H1 (cell line): Measurements from ENCODE around the gene RAPGEF1. TPM values are rescaled to one million over a fixed set of nuclear protein-coding genes. Genes with fewer than 3 reads are reported as not detected.

ENCODE experiments used
- CTCF ChIA-PET: fragments of 300-600 bp; sonication (Branson Sonifier 250); formaldehyde crosslinking; loops from one replicate; lab custom pipeline; 2021; ENCODE audit not compliant: partially characterized antibody; lab: Charles Lee
- POLR2A ChIA-PET: fragments of 300-600 bp; sonication (Branson Sonifier 250); formaldehyde crosslinking; loops from one replicate; lab custom pipeline; 2021; ENCODE audit warnings: inconsistent platforms; ENCODE audit not compliant: partially characterized antibody; lab: Charles Lee
- DNase-seq, 2 experiments: peaks; one replicate each; pipeline versions ENCODE4 v3.0.0 to v3.0.0-alpha.2; 2010 to 2022; ENCODE audit warnings: low spot score in 2 of 2, low read depth in 1 of 2, mixed read lengths in 1 of 2
- FAIRE-seq: peaks from 2 replicates; lab custom pipeline; 2011; peaks lifted over from hg19 to GRCh38; lab: Jason Lieb, UNC
- H2AFZ ChIP-seq: 2 replicates; pipeline ENCODE4 v1.8.1; 2012; ENCODE audit warnings: low read length, inconsistent platforms
- H2AK5ac ChIP-seq: 2 replicates; pipeline ENCODE4 v1.6.1; 2013; ENCODE audit warnings: low read depth, low read length
- H2BK120ac ChIP-seq: replicated peaks from 2 replicates; pipeline ENCODE3; 2013; ENCODE audit warnings: low read depth, low read length, inconsistent platforms
- H2BK12ac ChIP-seq: 2 replicates; pipeline ENCODE4 v1.6.1; 2013; ENCODE audit warnings: low read depth, low read length
- H2BK15ac ChIP-seq: 2 replicates; pipeline ENCODE4 v1.6.1; 2013; ENCODE audit warnings: low read length
- H2BK20ac ChIP-seq: 2 replicates; pipeline ENCODE4 v1.6.1; 2013; ENCODE audit warnings: low read length
- H2BK5ac ChIP-seq: 2 replicates; pipeline ENCODE4 v1.6.1; 2013; ENCODE audit warnings: low read depth, low read length
- H3K14ac ChIP-seq: 2 replicates; pipeline ENCODE4 v1.6.1; 2013; ENCODE audit warnings: inconsistent platforms; ENCODE audit not compliant: insufficient read length
- H3K18ac ChIP-seq: 2 replicates; pipeline ENCODE4 v1.6.1; 2013; ENCODE audit warnings: low read length; ENCODE audit errors: extremely low read depth
- H3K23ac ChIP-seq: 2 replicates; pipeline ENCODE4 v1.6.1; 2013; ENCODE audit warnings: inconsistent platforms; ENCODE audit not compliant: insufficient read length
- H3K23me2 ChIP-seq: 2 replicates; pipeline ENCODE4 v1.6.1; 2013; ENCODE audit warnings: low read depth, low read length
- H3K27ac ChIP-seq: 2 replicates; pipeline ENCODE4 v1.6.1; 2011; ENCODE audit warnings: low read depth, low read length, inconsistent platforms
- H3K27me3 ChIP-seq, 4 experiments: replicated peaks in 1 of 4; 1 replicate in 1 of 4; 2 replicates in 3 of 4; pipeline versions ENCODE4 v1.6.1 to v1.8.1; 2011 to 2013; ENCODE audit warnings: low read length in 3 of 4, mild to moderate bottlenecking in 3 of 4, inconsistent platforms in 2 of 4, mixed read lengths in 2 of 4, moderate library complexity in 1 of 4; ENCODE audit not compliant: control insufficient read depth in 3 of 4, insufficient read depth in 3 of 4; ENCODE audit errors: extremely low read depth in 1 of 4
- H3K36me3 ChIP-seq, 4 experiments: 2 replicates each; pipeline versions ENCODE4 v1.6.1 to v1.8.1; 2011 to 2013; ENCODE audit warnings: mild to moderate bottlenecking in 4 of 4, low read length in 3 of 4, moderate library complexity in 2 of 4, control low read depth in 1 of 4, inconsistent platforms in 1 of 4; ENCODE audit not compliant: insufficient read depth in 4 of 4, control insufficient read depth in 2 of 4
- H3K4ac ChIP-seq: replicated peaks from 2 replicates; pipeline ENCODE3; 2013; ENCODE audit warnings: low read length, low read depth, mixed read lengths, inconsistent platforms; ENCODE audit not compliant: insufficient read length
- H3K4me1 ChIP-seq, 4 experiments: replicated peaks in 1 of 4; 1 replicate in 1 of 4; 2 replicates in 3 of 4; pipeline versions ENCODE4 v1.6.1 to v1.8.1; 2011 to 2013; ENCODE audit warnings: low read length in 3 of 4, inconsistent platforms in 2 of 4, mixed read lengths in 1 of 4; ENCODE audit not compliant: insufficient read depth in 4 of 4, control insufficient read depth in 3 of 4
- H3K4me2 ChIP-seq, 2 experiments: 2 replicates each; pipeline versions ENCODE4 v1.6.1 to v1.8.1; 2011 to 2013; ENCODE audit warnings: low read depth in 2 of 2, low read length in 2 of 2, control low read depth in 1 of 2, inconsistent platforms in 1 of 2, mild to moderate bottlenecking in 1 of 2; ENCODE audit not compliant: insufficient read depth in 1 of 2
- H3K4me3 ChIP-seq, 4 experiments: fragments of 200-600, 300-600 bp in 1 of 4; sonication (generic), shearing (Covaris generic), sonication (Bioruptor Twin) in 1 of 4; 2 replicates each; pipeline versions ENCODE4 v1.5.1 to v1.8.1; 2011 to 2016; ENCODE audit warnings: low read length in 4 of 4, low read depth in 3 of 4, control low read depth in 2 of 4, inconsistent platforms in 2 of 4, mild to moderate bottlenecking in 2 of 4, mixed read lengths in 1 of 4, moderate library complexity in 1 of 4; ENCODE audit not compliant: insufficient read depth in 2 of 4; ENCODE audit errors: extremely low read depth in 1 of 4
- H3K56ac ChIP-seq: replicated peaks from 2 replicates; pipeline ENCODE3; 2013; ENCODE audit warnings: low read depth, mild to moderate bottlenecking, mixed read lengths, low read length, inconsistent platforms; ENCODE audit not compliant: insufficient read length
- H3K79me1 ChIP-seq: 2 replicates; pipeline ENCODE4 v1.6.1; 2013; ENCODE audit warnings: low read depth, low read length, control low read depth
- H3K79me2 ChIP-seq, 2 experiments: 2 replicates each; pipeline versions ENCODE4 v1.6.1 to v1.8.1; 2012 to 2013; ENCODE audit warnings: low read length in 2 of 2, mild to moderate bottlenecking in 2 of 2, inconsistent platforms in 1 of 2; ENCODE audit not compliant: insufficient read depth in 2 of 2, control insufficient read depth in 1 of 2
- H3K9ac ChIP-seq, 4 experiments: replicated peaks in 1 of 4; 1 replicate in 1 of 4; 2 replicates in 3 of 4; pipeline versions ENCODE4 v1.6.1 to v1.8.1; 2011 to 2013; ENCODE audit warnings: low read depth in 3 of 4, low read length in 3 of 4, control low read depth in 2 of 4, mild to moderate bottlenecking in 2 of 4, moderate library complexity in 2 of 4, inconsistent platforms in 1 of 4; ENCODE audit errors: extremely low read depth in 1 of 4
- H3K9me3 ChIP-seq, 2 experiments: 2 replicates each; pipeline versions ENCODE4 v1.6.1 to v1.8.1; 2012 to 2013; ENCODE audit warnings: mild to moderate bottlenecking in 2 of 2, moderate library complexity in 2 of 2, control low read depth in 1 of 2, inconsistent platforms in 1 of 2, low read depth in 1 of 2, low read length in 1 of 2, mixed read lengths in 1 of 2; ENCODE audit not compliant: insufficient read depth in 2 of 2
- H4K20me1 ChIP-seq, 2 experiments: replicated peaks in 1 of 2; 2 replicates each; pipeline versions ENCODE3 to v1.8.1; 2011 to 2013; ENCODE audit warnings: inconsistent platforms in 2 of 2, low read length in 2 of 2, mild to moderate bottlenecking in 1 of 2; ENCODE audit not compliant: insufficient read depth in 2 of 2, control insufficient read depth in 1 of 2
- H4K5ac ChIP-seq: 2 replicates; pipeline ENCODE4 v1.6.1; 2013; ENCODE audit warnings: low read length, low read depth, mixed read lengths, inconsistent platforms; ENCODE audit not compliant: insufficient read length
- H4K8ac ChIP-seq: 2 replicates; pipeline ENCODE4 v1.8.0; 2013; ENCODE audit warnings: mild to moderate bottlenecking, moderate library complexity, low read length, inconsistent platforms; ENCODE audit not compliant: insufficient read depth; ENCODE audit errors: extremely low read depth
- H4K91ac ChIP-seq: replicated peaks from 2 replicates; pipeline ENCODE3; 2013; ENCODE audit warnings: low read length, mixed read lengths, inconsistent platforms; ENCODE audit not compliant: insufficient read length
- ATF2 ChIP-seq: IDR thresholded peaks from 2 replicates; pipeline ENCODE4 v1.6.1; 2012; ENCODE audit warnings: low read length, inconsistent platforms
- CBX8 ChIP-seq: fragments of 300-800, 300-1000 bp; sonication (generic); IDR thresholded peaks from 2 replicates; pipeline ENCODE4 v1.7.1; 2016; ENCODE audit warnings: low read depth, low read length, borderline replicate concordance
- CHD2 ChIP-seq: IDR thresholded peaks from 2 replicates; pipeline ENCODE4 v1.6.1; 2012; ENCODE audit warnings: low read length, improper control_type of control experiment
- EP300 ChIP-seq, 2 experiments: IDR thresholded peaks; 1 replicate in 1 of 2; 2 replicates in 1 of 2; pipeline ENCODE4 v1.6.1; 2011 to 2012; ENCODE audit warnings: low read depth in 2 of 2, low read length in 2 of 2, mild to moderate bottlenecking in 2 of 2, borderline replicate concordance in 1 of 2, inconsistent platforms in 1 of 2, moderate library complexity in 1 of 2
- HDAC6 ChIP-seq: IDR thresholded peaks from one replicate; pipeline ENCODE4 v1.7.1; 2012; ENCODE audit warnings: low read depth, mild to moderate bottlenecking, inconsistent platforms, low read length, moderate library complexity
- KDM1A ChIP-seq: fragments of 200-600, 300-600 bp; sonication (generic); IDR thresholded peaks from 2 replicates; pipeline ENCODE4 v1.7.1; 2016; ENCODE audit warnings: mild to moderate bottlenecking, low read length, borderline replicate concordance
- MAFK ChIP-seq: IDR thresholded peaks from 2 replicates; pipeline ENCODE4 v1.6.1; 2012; ENCODE audit warnings: low read depth, mild to moderate bottlenecking, improper control_type of control experiment, low read length
- POU5F1 ChIP-seq: IDR thresholded peaks from 2 replicates; pipeline ENCODE4 v1.6.1; 2011; ENCODE audit warnings: low read depth, mild to moderate bottlenecking, low read length, moderate library complexity
- RNF2 ChIP-seq: fragments of 200-900, 300-1000 bp; sonication (generic); IDR thresholded peaks from 2 replicates; pipeline ENCODE4 v1.7.1; 2016; ENCODE audit warnings: borderline replicate concordance, low read depth, mild to moderate bottlenecking, antibody characterized with exemption, low read length; ENCODE audit not compliant: poor library complexity, severe bottlenecking; ENCODE audit errors: missing control alignments
- SIRT6 ChIP-seq: IDR thresholded peaks from one replicate; pipeline ENCODE4 v1.7.1; 2012; ENCODE audit warnings: low read length, inconsistent platforms
- SRF ChIP-seq: IDR thresholded peaks from 2 replicates; pipeline ENCODE4 v1.6.1; 2011; ENCODE audit warnings: mild to moderate bottlenecking, low read depth, low read length, moderate library complexity
- TAF1 ChIP-seq: IDR thresholded peaks from 2 replicates; pipeline ENCODE4 v1.6.1; 2011; ENCODE audit warnings: mild to moderate bottlenecking, low read depth, low read length
- TCF12 ChIP-seq: IDR thresholded peaks from 2 replicates; pipeline ENCODE4 v1.6.1; 2011; ENCODE audit warnings: low read depth, mild to moderate bottlenecking, low read length
- WGBS, 2 experiments: shearing (Covaris generic) in 1 of 2; methylation state at CpG; one replicate each; pipeline versions ENCODE4 v1.1.6 to v1.1.7; 2013 to 2015; ENCODE audit warnings: low lambda C conversion rate in 2 of 2, mixed read lengths in 2 of 2, inconsistent platforms in 1 of 2, low coverage in 1 of 2, missing lambda C conversion rate in 1 of 2; ENCODE audit not compliant: insufficient replicate concordance in 2 of 2, insufficient coverage in 1 of 2, insufficient read length in 1 of 2; ENCODE audit errors: extremely low coverage in 1 of 2, missing lambda C conversion rate in 1 of 2; 5-methylcytosine and 5-hydroxymethylcytosine counted together
- polyA plus RNA-seq, 7 experiments: library from polyadenylated mRNA; depleted of rRNA in 3 of 7; stranded (reverse) in 5 of 7; unstranded in 2 of 7; fragments of >200 nt in 5 of 7; fragments of 200-250 nt in 2 of 7; gene quantifications; 1 replicate in 5 of 7; 2 replicates in 1 of 7; 4 replicates in 1 of 7; pipeline versions ENCODE4 v1.2.1 to v1.2.3, GENCODE V29; 2011 to 2013; ENCODE audit warnings: missing spikeins in 2 of 7, mixed read lengths in 2 of 7
- total RNA-seq: library from RNA; stranded (reverse); fragmentation: NEBNext Ultra II Directional; extraction: Animal tissue kit (Norgen Biotek cat#: 25700); gene quantifications from 2 replicates; pipeline ENCODE4 v1.2.1, GENCODE V29; 2021

Gene RAPGEF1
- total and polyA plus RNA-seq, 2 of the 8 experiments (the other 6 are each of a cell fraction or from before 2014, with no cell fraction given): 29.7 to 78.9 TPM

GRCh38 chr9:131721076-131721475, 18.8 kb downstream of the RAPGEF1 start:
- Histone ChIP-seq H2BK20ac (no peak overlapping the region), H3K4ac (no peak overlapping the region), H3K4me3 (no peak overlapping the region), H2BK15ac (no peak overlapping the region), H2AK5ac (no peak overlapping the region), H2BK5ac (no peak overlapping the region), H4K20me1 (peaks cover 0 to 7% of the 10 kb centered on the region in 2 experiments), H3K56ac (no peak overlapping the region), H3K9me3 (no peaks in the 10 kb centered on the region), H4K5ac (no peak overlapping the region), H3K4me1 (peaks cover 0 to 3% (median 1%) of the 10 kb centered on the region in 4 experiments; a peak in 1 of 7 replicates), H3K23me2 (no peaks in the 10 kb centered on the region), H3K79me2 (peaks cover 0 to 63% of the 10 kb centered on the region in 2 experiments; a peak in 2 of 4 replicates), H3K14ac (no peak overlapping the region), H3K4me2 (no peak overlapping the region), H4K91ac (no peak overlapping the region), H3K27ac (no peak overlapping the region), H4K8ac (no peak overlapping the region), H3K18ac (no peak overlapping the region), H3K9ac (no peak overlapping the region), H3K27me3 (no peaks in the 10 kb centered on the region), H2BK120ac (no peak overlapping the region), H3K79me1 (peaks cover 3% of the 10 kb centered on the region; the same call in 1 of the 2 replicates), H3K23ac (no peak overlapping the region), H2BK12ac (no peak overlapping the region), H3K36me3 (no peaks in the 10 kb centered on the region), H2AFZ (no peak overlapping the region)
- ChIA-PET CTCF (interaction anchor here (0.6 to 2.5 kb wide), 13 partner anchors 9 to 1439 kb away, joined by 3 to 11 read pairs (median 3); no protein-coding TSS in a partner anchor), POLR2A (no interaction called here)
- DNase-seq (no peak), FAIRE-seq (no peak)
- 93% methylated on average over 13 of the region's 13 CpGs; no CpG with 5 or more reads in 1 of the 2 experiments for WGBS, 2 experiments
- TF ChIP-seq CHD2 (no peak), POU5F1 (no peak), TCF12 (no peak), SRF (no peak), EP300 (IDR thresholded peaks at IDR 0.05; ENCODE audit: borderline replicate concordance in 1 of 2, low read depth in 2 of 2, low read length in 2 of 2) (no peak), MAFK (no peak), TAF1 (no peak), KDM1A (no peak), SIRT6 (no peak), HDAC6 (no peak), ATF2 (no peak), CBX8 (no peak), RNF2 (no peak)
